K562 (cell line): ENCODE data around the gene ATXN7. TPM values are rescaled to one million over a fixed set of nuclear protein-coding genes. Genes with fewer than 3 reads are reported as not detected.

Source experiments
- ATAC-seq: fragments of 200-7000 bp; cut with Tn5 transposase; 3 replicates; pipeline ENCODE4 v1.9.1; 2020; ENCODE audit warnings: moderate library complexity
- BruUV-seq: library from RNA; stranded (reverse); fragments of 400-500 nt; replicated peaks from 2 replicates; lab custom pipeline; 2021; lab: Mats Ljungman, UMichigan
- CTCF ChIA-PET: fragments of 300-600 bp; formaldehyde crosslinking; extraction: SDS; loops from one replicate; lab custom pipeline; 2021; ENCODE audit warnings: low intra/inter-chr PET ratio; lab: Yijun Ruan, JAX
- POLR2A ChIA-PET: fragments of 300-600, 350-650 bp; sonication (Branson Sonifier 250); formaldehyde crosslinking; extraction: SDS; loops from one replicate; lab custom pipeline; 2021; ENCODE audit warnings: antibody characterized with exemption, inconsistent platforms; lab: Yijun Ruan, JAX
- DNase-seq, 4 experiments: peaks; one replicate each; pipeline versions ENCODE4 v3.0.0 to v3.0.0-alpha.2; 2011 to 2018; ENCODE audit warnings: low spot score in 3 of 4, mixed read lengths in 3 of 4; ENCODE audit errors: extremely low read depth in 1 of 4
- FAIRE-seq: peaks from 2 replicates; lab custom pipeline; 2011; peaks lifted over from hg19 to GRCh38; lab: Jason Lieb, UNC
- H2AFZ ChIP-seq: 2 replicates; pipeline ENCODE4 v1.6.0; 2011; ENCODE audit warnings: low read depth, low read length, control low read depth, inconsistent platforms
- H3K27ac ChIP-seq: fragments of 200-600 bp; 3 replicates; pipeline ENCODE4 v1.8.0; 2011; ENCODE audit warnings: low read depth, mild to moderate bottlenecking, control low read depth, inconsistent platforms, low read length, moderate library complexity, mixed read lengths; ENCODE audit errors: extremely low read depth
- H3K27me3 ChIP-seq, 2 experiments: fragments of 300-600 bp in 1 of 2; 2 replicates in 1 of 2; 3 replicates in 1 of 2; pipeline versions ENCODE4 v1.6.0 to v1.8.0; 2011; ENCODE audit warnings: inconsistent platforms in 2 of 2, low read length in 2 of 2, mild to moderate bottlenecking in 1 of 2, mixed read lengths in 1 of 2, moderate library complexity in 1 of 2; ENCODE audit not compliant: control insufficient read depth in 2 of 2, insufficient read depth in 2 of 2
- H3K36me3 ChIP-seq: fragments of 300-600 bp; 3 replicates; pipeline ENCODE4 v1.8.0; 2011; ENCODE audit warnings: mild to moderate bottlenecking, low read length, inconsistent platforms; ENCODE audit not compliant: control insufficient read depth, insufficient read depth
- H3K4me1 ChIP-seq, 2 experiments: fragments of 200-600 bp in 1 of 2; replicated peaks in 1 of 2; 2 replicates in 1 of 2; 3 replicates in 1 of 2; pipeline versions ENCODE4 v1.5.1 to v1.8.0; 2011; ENCODE audit warnings: inconsistent platforms in 2 of 2, low read length in 2 of 2, mild to moderate bottlenecking in 1 of 2, mixed read lengths in 1 of 2, moderate library complexity in 1 of 2; ENCODE audit not compliant: control insufficient read depth in 2 of 2, insufficient read depth in 2 of 2
- H3K4me2 ChIP-seq: 2 replicates; pipeline ENCODE4 v1.6.1; 2011; ENCODE audit warnings: low read length, control low read depth, inconsistent platforms, mixed read lengths; ENCODE audit not compliant: insufficient read depth
- H3K4me3 ChIP-seq: fragments of 200-600 bp; sonication (generic), shearing (Covaris generic); 2 replicates; pipeline ENCODE4 v1.5.1; 2016; ENCODE audit warnings: control low read depth, inconsistent platforms
- H3K79me2 ChIP-seq: fragments of 200-600 bp; 3 replicates; pipeline ENCODE4 v1.8.0; 2011; ENCODE audit warnings: low read length, inconsistent platforms; ENCODE audit not compliant: control insufficient read depth, insufficient read depth
- H3K9ac ChIP-seq, 2 experiments: 2 replicates each; pipeline versions ENCODE4 v1.6.0 to v1.6.1; 2011; ENCODE audit warnings: low read depth in 2 of 2, low read length in 2 of 2, control low read depth in 1 of 2, inconsistent platforms in 1 of 2, mild to moderate bottlenecking in 1 of 2, mixed read lengths in 1 of 2; ENCODE audit not compliant: insufficient read depth in 1 of 2
- H3K9me1 ChIP-seq: one replicate; pipeline ENCODE4 v1.6.0; 2011; ENCODE audit warnings: inconsistent platforms, mild to moderate bottlenecking, low read length, moderate library complexity; ENCODE audit not compliant: control insufficient read depth, insufficient read depth
- H3K9me3 ChIP-seq: replicated peaks from 2 replicates; pipeline ENCODE4 v1.5.1; 2011; ENCODE audit warnings: low read depth, low read length, inconsistent platforms; ENCODE audit not compliant: control insufficient read depth, insufficient read depth
- H4K20me1 ChIP-seq: replicated peaks from 2 replicates; pipeline ENCODE4 v1.6.1; 2011; ENCODE audit warnings: low read length, inconsistent platforms, mixed read lengths; ENCODE audit not compliant: control insufficient read depth, insufficient read depth
- BMI1 ChIP-seq: fragments of 150-350 bp; IDR thresholded peaks from 2 replicates; pipeline ENCODE4 v1.6.1; 2014; ENCODE audit warnings: low read length
- ELF1 ChIP-seq: fragments of 200-800 bp; sonication (Bioruptor generic); IDR thresholded peaks from 2 replicates; pipeline ENCODE4 v1.6.1; 2016; ENCODE audit warnings: missing genetic modification characterization, missing compliant biosample characterization
- KDM1A ChIP-seq, 2 experiments: fragments of 450-650 bp; IDR thresholded peaks; 2 replicates each; pipeline ENCODE4 v1.6.1; 2016; ENCODE audit warnings: mild to moderate bottlenecking in 2 of 2
- MYC ChIP-seq, 2 experiments: fragments of 250-450 bp in 1 of 2; sonication (Bioruptor Pico) in 1 of 2; IDR thresholded peaks; 2 replicates each; pipeline versions ENCODE4 v1.5.1 to v1.6.1; 2012 to 2021; ENCODE audit warnings: low read depth in 2 of 2, borderline replicate concordance in 1 of 2, improper control_type of control experiment in 1 of 2, low read length in 1 of 2, mild to moderate bottlenecking in 1 of 2, moderate library complexity in 1 of 2
- THRA ChIP-seq: fragments of 450-650 bp; IDR thresholded peaks from 2 replicates; pipeline ENCODE4 v1.6.1; 2017; ENCODE audit warnings: mild to moderate bottlenecking, moderate library complexity
- XRCC3 ChIP-seq: fragments of 450-650 bp; IDR thresholded peaks from 2 replicates; pipeline ENCODE4 v1.6.1; 2017; ENCODE audit warnings: mild to moderate bottlenecking, moderate library complexity
- ZBTB2 ChIP-seq: fragments of 450-650 bp; IDR thresholded peaks from 2 replicates; pipeline ENCODE4 v1.6.1; 2016; ENCODE audit warnings: antibody characterized with exemption
- ZFP36 ChIP-seq: fragments of 150-350 bp; IDR thresholded peaks from 2 replicates; pipeline ENCODE4 v1.6.1; 2018; ENCODE audit warnings: low read length, low read depth; ENCODE audit not compliant: partially characterized antibody
- ZNF124 ChIP-seq: sonication (generic); formaldehyde crosslinking; IDR thresholded peaks from 2 replicates; pipeline ENCODE4 v1.8.1; 2022; ENCODE audit warnings: missing genetic modification reagents
- ZNF431 ChIP-seq: sonication (generic); formaldehyde crosslinking; IDR thresholded peaks from 2 replicates; pipeline ENCODE4 v1.8.0; 2022; ENCODE audit warnings: mild to moderate bottlenecking, missing genetic modification reagents
- ZSCAN29 ChIP-seq: fragments of 450-650 bp; IDR thresholded peaks from 2 replicates; pipeline ENCODE4 v1.6.1; 2017
- WGBS: fragments of 100-300 bp; shearing (Covaris generic); methylation state at CpG from one replicate; pipeline ENCODE4 v1.1.6; 2016; ENCODE audit warnings: low coverage, mixed read lengths; ENCODE audit not compliant: insufficient coverage; ENCODE audit errors: missing lambda C conversion rate; 5-methylcytosine and 5-hydroxymethylcytosine counted together
- in situ Hi-C: fragments of 300-500 bp; cut with MboI; formaldehyde crosslinking; loops from 4 replicates; pipeline ENCODE4 v1.15.0; 2018; ENCODE audit warnings: inconsistent platforms, mixed read lengths
- intact Hi-C: fragments of 100-400 bp; cut with micrococcal nuclease; formaldehyde crosslinking; loops from 2 replicates; pipeline ENCODE4 v1.14.2; 2022
- polyA plus RNA-seq, 8 experiments: library from polyadenylated mRNA; depleted of rRNA in 4 of 8; stranded (reverse) in 5 of 8; unstranded in 3 of 8; fragments of >200 nt; fragmentation: Nextera tagmentation in 2 of 8; fragmentation: Illumina TruSeq in 1 of 8; extraction: Ambion mirVana in 2 of 8; extraction: Trizol in 1 of 8; gene quantifications; 2 replicates each; pipeline versions ENCODE4 v1.2.1 to v1.2.3, GENCODE V29; 2011 to 2014; ENCODE audit warnings: inconsistent platforms in 1 of 8, missing spikeins in 1 of 8
- total RNA-seq, 7 experiments: library from RNA; depleted of rRNA in 6 of 7; stranded (reverse); fragments of >200 nt in 6 of 7; fragmentation: Illumina TruSeq in 2 of 7; extraction: Trizol in 2 of 7; gene quantifications; 2 replicates each; pipeline versions ENCODE4 v1.2.1 to v1.2.3, GENCODE V29; 2011 to 2021; ENCODE audit warnings: low replicate concordance in 1 of 7
- TF ChIP-seq, protein P1 (sequence below): fragments of 250-450 bp; sonication (Bioruptor Pico); IDR thresholded peaks from 2 replicates; pipeline ENCODE4 v1.8.0; 2022; ENCODE audit warnings: moderate library complexity, mild to moderate bottlenecking, inconsistent platforms

The ATXN7 gene
- total and polyA plus RNA-seq, 9 of the 15 experiments (the other 6 are each of a cell fraction or from before 2014, with no cell fraction given), result 0.41 to 9.2 (median 6.7) TPM

DNA sequence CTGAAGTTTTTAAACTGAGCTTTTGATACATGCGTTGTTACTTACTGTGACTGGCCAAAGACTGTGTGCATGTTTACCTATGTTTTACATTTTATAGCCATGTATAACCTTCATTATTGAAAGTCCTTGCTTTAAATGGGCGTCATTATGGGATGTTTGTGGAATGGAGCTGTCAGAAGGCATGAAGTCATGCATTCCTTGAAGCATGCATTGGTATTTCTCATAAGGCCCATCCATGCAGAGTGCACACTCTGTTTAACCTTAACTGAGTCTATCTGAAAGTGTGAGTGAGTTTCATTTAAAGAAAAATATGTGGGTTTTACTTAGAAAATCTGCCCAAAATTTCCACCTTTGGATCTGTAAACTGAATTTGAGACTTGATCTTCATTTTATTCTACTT is 108.5 kb downstream of the ATXN7 start:
- Histone ChIP-seq H3K4me1 (peaks cover 7 to 22% of the 10 kb centered on the region in 2 experiments; a peak in 4 of 5 replicates), H3K27ac (no peak overlapping the region), H3K9me3 (no peaks in the 10 kb centered on the region), H4K20me1 (no peaks in the 10 kb centered on the region), H3K79me2 (peaks cover 46% of the 10 kb centered on the region), H2AFZ (no peak overlapping the region), H3K9me1 (no peaks in the 10 kb centered on the region), H3K27me3 (no peaks in the 10 kb centered on the region), H3K4me3 (no peak overlapping the region), H3K4me2 (no peak overlapping the region), H3K36me3 (peaks cover 3% of the 10 kb centered on the region; the same call in 2 of the 3 replicates), H3K9ac (no peak overlapping the region)
- ChIA-PET POLR2A (no interaction called here), CTCF (no interaction called here)
- DNase-seq (no peak), ATAC-seq (no peak), FAIRE-seq (no peak)
- no TSS peak for BruUV-seq
- WGBS, result 94% methylated on average over 2 of the region's 2 CpGs
- intact Hi-C loops, result no loop called here
- in situ Hi-C loops, result no loop called here
- TF ChIP-seq ZSCAN29 (no peak), MYC (IDR thresholded peaks at IDR 0.05; ENCODE audit: low read depth, low read length) (no peak), MYC (CRISPR knock-in tag; IDR thresholded peaks at IDR 0.05; ENCODE audit: borderline replicate concordance, low read depth) (no peak), THRA (no peak), XRCC3 (no peak), ZFP36 (no peak), ZNF431 (no peak), ZNF124 (CRISPR knock-in tag) (no peak), ZBTB2 (no peak), BMI1 (no peak), KDM1A (IDR thresholded peaks at IDR 0.05) (no peak), ELF1 (tag) (no peak)
- TF ChIP-seq, protein P1, sequence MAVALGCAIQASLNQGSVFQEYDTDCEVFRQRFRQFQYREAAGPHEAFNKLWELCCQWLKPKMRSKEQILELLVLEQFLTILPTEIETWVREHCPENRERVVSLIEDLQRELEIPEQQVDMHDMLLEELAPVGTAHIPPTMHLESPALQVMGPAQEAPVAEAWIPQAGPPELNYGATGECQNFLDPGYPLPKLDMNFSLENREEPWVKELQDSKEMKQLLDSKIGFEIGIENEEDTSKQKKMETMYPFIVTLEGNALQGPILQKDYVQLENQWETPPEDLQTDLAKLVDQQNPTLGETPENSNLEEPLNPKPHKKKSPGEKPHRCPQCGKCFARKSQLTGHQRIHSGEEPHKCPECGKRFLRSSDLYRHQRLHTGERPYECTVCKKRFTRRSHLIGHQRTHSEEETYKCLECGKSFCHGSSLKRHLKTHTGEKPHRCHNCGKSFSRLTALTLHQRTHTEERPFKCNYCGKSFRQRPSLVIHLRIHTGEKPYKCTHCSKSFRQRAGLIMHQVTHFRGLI, result no peak
